Measurements from ENCODE around the gene PTAR1. TPM values are rescaled to one million over a fixed set of nuclear protein-coding genes. Genes with fewer than 3 reads are reported as not detected.

Gene PTAR1
- total RNA-seq, 1 experiment from 2014 or later: 45.2 TPM

DNA sequence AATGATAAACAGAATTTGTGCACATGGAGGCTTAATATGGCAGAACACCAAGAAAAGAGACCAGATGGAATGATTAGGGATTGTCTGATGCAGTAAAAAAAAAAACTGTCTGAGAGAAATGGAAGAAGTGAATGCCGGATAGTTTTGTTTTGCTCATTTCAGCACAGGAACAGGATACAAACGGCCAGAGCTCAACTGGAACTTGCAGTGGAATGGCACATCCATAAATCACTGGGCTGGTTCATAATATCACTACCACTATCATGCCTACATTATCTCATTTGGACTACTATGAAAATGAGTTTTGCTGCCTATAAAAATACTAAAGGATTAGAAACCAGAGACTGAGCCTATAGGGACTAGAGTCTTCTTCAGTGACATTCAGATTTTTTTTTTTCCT lies 9.7 kb downstream of the PTAR1 start:
- no peak for DNase-seq
- Mint-ChIP-seq H3K4me1 (ENCODE audit: low read depth, unreplicated experiment) (peaks cover 33% of the 10 kb centered on the region), H3K36me3 (ENCODE audit: insufficient read depth, unreplicated experiment) (peaks cover 5% of the 10 kb centered on the region), H3K27me3 (ENCODE audit: unreplicated experiment) (no peaks in the 10 kb centered on the region), H3K27ac (ENCODE audit: unreplicated experiment) (no peak overlapping the region), H3K4me3 (ENCODE audit: low read depth, unreplicated experiment) (no peak overlapping the region), H3K9me3 (ENCODE audit: low read depth, unreplicated experiment) (no peaks in the 10 kb centered on the region)
- BruUV-seq (replicated peaks): no TSS peak
- TF ChIP-seq, protein P1, sequence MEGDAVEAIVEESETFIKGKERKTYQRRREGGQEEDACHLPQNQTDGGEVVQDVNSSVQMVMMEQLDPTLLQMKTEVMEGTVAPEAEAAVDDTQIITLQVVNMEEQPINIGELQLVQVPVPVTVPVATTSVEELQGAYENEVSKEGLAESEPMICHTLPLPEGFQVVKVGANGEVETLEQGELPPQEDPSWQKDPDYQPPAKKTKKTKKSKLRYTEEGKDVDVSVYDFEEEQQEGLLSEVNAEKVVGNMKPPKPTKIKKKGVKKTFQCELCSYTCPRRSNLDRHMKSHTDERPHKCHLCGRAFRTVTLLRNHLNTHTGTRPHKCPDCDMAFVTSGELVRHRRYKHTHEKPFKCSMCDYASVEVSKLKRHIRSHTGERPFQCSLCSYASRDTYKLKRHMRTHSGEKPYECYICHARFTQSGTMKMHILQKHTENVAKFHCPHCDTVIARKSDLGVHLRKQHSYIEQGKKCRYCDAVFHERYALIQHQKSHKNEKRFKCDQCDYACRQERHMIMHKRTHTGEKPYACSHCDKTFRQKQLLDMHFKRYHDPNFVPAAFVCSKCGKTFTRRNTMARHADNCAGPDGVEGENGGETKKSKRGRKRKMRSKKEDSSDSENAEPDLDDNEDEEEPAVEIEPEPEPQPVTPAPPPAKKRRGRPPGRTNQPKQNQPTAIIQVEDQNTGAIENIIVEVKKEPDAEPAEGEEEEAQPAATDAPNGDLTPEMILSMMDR (IDR thresholded peaks at IDR 0.05; ENCODE audit: unreplicated experiment): no peak
- CTCF ChIA-PET: interaction anchor here (0.8 kb wide), 1 partner anchor 10 kb away, joined by 4 read pairs; no protein-coding TSS in a partner anchor
- intact Hi-C loops (cut with micrococcal nuclease; ENCODE audit: unreplicated experiment): no loop called here

DNA sequence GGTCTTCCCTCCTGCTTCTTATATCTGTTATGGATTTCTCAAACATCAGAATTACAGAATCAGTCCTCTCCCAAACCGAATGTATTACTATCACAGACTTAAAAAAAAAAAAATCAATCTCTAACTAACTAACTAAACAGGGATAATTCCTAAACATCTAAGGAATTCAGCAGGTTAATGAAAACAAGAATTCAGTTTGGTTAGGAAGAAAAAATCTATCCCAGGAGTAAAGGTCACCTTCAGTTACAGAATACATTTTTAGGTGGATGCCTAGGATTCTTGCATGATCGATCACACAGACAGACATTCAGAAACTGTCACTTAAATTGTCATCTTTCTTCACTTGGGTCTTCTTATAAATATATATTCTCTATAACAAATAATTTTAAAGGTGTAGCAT lies 11.5 kb downstream of the PTAR1 start:
- peak overlapping the region; percentile 23 for H3K27ac Mint-ChIP-seq (ENCODE audit: unreplicated experiment)
- H3K36me3 Mint-ChIP-seq (ENCODE audit: insufficient read depth, unreplicated experiment): peaks cover 5% of the 10 kb centered on the region

DNA sequence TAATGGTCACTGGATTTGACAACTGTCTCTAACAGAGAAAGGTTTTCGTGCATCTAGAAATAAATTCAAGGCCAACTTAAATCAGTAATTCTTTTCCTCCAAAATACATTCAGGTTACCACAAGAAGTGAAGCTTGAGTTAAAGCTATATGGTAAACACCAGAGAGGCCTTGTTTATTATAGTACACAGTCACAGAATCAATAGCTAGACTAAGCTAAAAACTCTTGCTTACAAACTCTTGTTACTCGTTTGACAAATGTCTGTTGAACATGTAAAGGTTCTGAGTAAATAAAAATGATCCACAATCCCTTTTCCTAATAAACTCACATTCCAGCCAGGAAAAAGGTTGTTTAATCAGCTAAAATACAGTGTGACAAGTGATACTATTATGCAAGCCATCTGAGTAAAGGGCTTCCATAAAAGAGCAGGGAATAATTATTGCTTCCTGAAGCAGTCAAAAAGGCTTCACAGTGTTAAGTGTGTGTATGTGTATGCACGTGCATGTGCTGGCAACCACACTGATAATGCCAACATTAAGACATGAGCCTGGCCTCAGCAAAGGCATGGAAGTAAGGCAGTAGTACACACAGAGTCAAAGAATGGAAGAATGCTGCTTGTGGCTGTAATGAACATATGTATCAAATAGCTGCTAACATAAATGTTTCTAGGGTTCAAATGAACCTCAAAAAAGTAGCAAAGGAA lies 12.8 kb downstream of the PTAR1 start:
- TF ChIP-seq, protein P1 (IDR thresholded peaks at IDR 0.05; ENCODE audit: unreplicated experiment): no peak
- Mint-ChIP-seq H3K4me1 (ENCODE audit: low read depth, unreplicated experiment) (peaks cover 33% of the 10 kb centered on the region), H3K27ac (ENCODE audit: unreplicated experiment) (no peak overlapping the region), H3K9me3 (ENCODE audit: low read depth, unreplicated experiment) (no peaks in the 10 kb centered on the region), H3K27me3 (ENCODE audit: unreplicated experiment) (no peaks in the 10 kb centered on the region), H3K4me3 (ENCODE audit: low read depth, unreplicated experiment) (no peak overlapping the region), H3K36me3 (ENCODE audit: insufficient read depth, unreplicated experiment) (peaks cover 5% of the 10 kb centered on the region)
- CTCF ChIA-PET: no interaction called here
- BruUV-seq (replicated peaks): no TSS peak
- DNase-seq: no peak
- intact Hi-C loops (cut with micrococcal nuclease; ENCODE audit: unreplicated experiment): loop anchor here (5.0 kb wide), 1 partner anchor 130 kb away; no protein-coding TSS in a partner anchor

More for the DNA sequence above, 11.5 kb downstream of the PTAR1 start:
- BruUV-seq (replicated peaks): no TSS peak
- Mint-ChIP-seq H3K9me3 (ENCODE audit: low read depth, unreplicated experiment) (no peaks in the 10 kb centered on the region), H3K27me3 (ENCODE audit: unreplicated experiment) (no peaks in the 10 kb centered on the region), H3K4me3 (ENCODE audit: low read depth, unreplicated experiment) (peak overlapping the region; percentile 15), H3K4me1 (ENCODE audit: low read depth, unreplicated experiment) (peaks cover 33% of the 10 kb centered on the region)
- TF ChIP-seq, protein P1 (IDR thresholded peaks at IDR 0.05; ENCODE audit: unreplicated experiment): no peak
- intact Hi-C loops (cut with micrococcal nuclease; ENCODE audit: unreplicated experiment): loop anchor here (5.0 kb wide), 1 partner anchor 129 kb away; no protein-coding TSS in a partner anchor
- CTCF ChIA-PET: no interaction called here
- DNase-seq: no peak

DNA sequence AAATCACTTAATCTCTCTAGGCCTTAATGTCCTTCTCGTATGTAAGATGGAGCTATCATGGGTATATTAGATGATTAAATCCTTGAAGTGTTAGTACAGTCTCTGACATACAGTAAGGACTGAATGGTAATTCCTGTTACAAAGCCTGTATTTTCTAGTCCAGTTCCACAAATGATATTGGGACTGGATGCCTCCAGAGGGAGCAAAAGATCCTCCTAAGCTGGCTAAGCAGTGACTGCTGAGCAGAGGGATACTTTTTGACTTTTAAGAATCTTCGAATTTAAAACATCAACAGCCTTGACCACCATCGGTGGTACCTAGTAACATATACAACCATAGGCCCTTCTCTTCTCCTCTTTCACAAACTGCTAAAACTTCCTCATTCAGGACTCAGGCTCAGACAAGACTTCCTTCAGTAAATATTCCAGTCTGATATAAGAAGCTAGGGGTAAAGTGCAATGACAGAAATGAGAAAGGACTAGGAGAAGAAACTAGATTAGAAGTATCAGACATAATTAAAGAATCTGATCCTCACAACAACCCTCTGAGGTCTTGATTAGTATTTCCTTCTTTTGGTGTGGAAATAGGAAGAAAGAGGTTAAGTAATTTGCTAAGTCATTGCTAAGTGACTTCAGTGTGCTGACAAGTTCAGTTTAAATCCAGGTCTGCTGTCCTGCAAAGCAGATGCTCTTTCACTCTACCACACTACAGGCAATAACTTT lies 13.9 kb downstream of the PTAR1 start:
- no TSS peak for BruUV-seq (replicated peaks)
- TF ChIP-seq, protein P1 (IDR thresholded peaks at IDR 0.05; ENCODE audit: unreplicated experiment): no peak
- peaks cover 26% of the 10 kb centered on the region for H3K4me1 Mint-ChIP-seq (ENCODE audit: low read depth, unreplicated experiment)
- CTCF ChIA-PET: no interaction called here
- H3K4me3 Mint-ChIP-seq (ENCODE audit: low read depth, unreplicated experiment): no peak overlapping the region
- H3K36me3 Mint-ChIP-seq (ENCODE audit: insufficient read depth, unreplicated experiment): peaks cover 5% of the 10 kb centered on the region
- intact Hi-C loops (cut with micrococcal nuclease; ENCODE audit: unreplicated experiment): loop anchor here (5.0 kb wide), 1 partner anchor 131 kb away; no protein-coding TSS in a partner anchor
- DNase-seq: no peak
- no peaks in the 10 kb centered on the region for H3K27me3 Mint-ChIP-seq (ENCODE audit: unreplicated experiment)
- H3K27ac Mint-ChIP-seq (ENCODE audit: unreplicated experiment): peak overlapping the region; percentile 39
- no peaks in the 10 kb centered on the region for H3K9me3 Mint-ChIP-seq (ENCODE audit: low read depth, unreplicated experiment)

Measured in Calu3 (cell line).